ENCODE results near the gene BEAN1.

Gene BEAN1

GRCh38 chr16:66507731-66508239 is 80.7 kb downstream of the BEAN1 start:
- H3K4me1 ChIP-seq (ENCODE audit: control insufficient read depth, insufficient read depth, low read length, poor library complexity, severe bottlenecking): peaks cover 4% of the 10 kb centered on the region
- no peaks in the 10 kb centered on the region for H3K9me3 ChIP-seq (ENCODE audit: control insufficient read depth, low read length)
- no peak for DNase-seq
- no peaks in the 10 kb centered on the region for H3K27me3 ChIP-seq (replicated peaks; ENCODE audit: control insufficient read depth, insufficient read depth, low read length, poor library complexity, severe bottlenecking)
- no peak overlapping the region for H3K27ac ChIP-seq (ENCODE audit: insufficient read depth, low read length, poor library complexity, severe bottlenecking)
- H3K4me3 ChIP-seq (ENCODE audit: insufficient read depth, low read depth, low read length, poor library complexity, severe bottlenecking): no peak overlapping the region
- no peaks in the 10 kb centered on the region for H3K36me3 ChIP-seq (ENCODE audit: control insufficient read depth, insufficient read depth, low read length)

- H3K4me1 ChIP-seq (ENCODE audit: control insufficient read depth, insufficient read depth, low read length, poor library complexity, severe bottlenecking): peaks cover 4% of the 10 kb centered on the region
- H3K9me3 ChIP-seq (ENCODE audit: control insufficient read depth, low read length): no peaks in the 10 kb centered on the region
- DNase-seq: no peak
- no peaks in the 10 kb centered on the region for H3K36me3 ChIP-seq (ENCODE audit: control insufficient read depth, insufficient read depth, low read length)
- H3K4me3 ChIP-seq (ENCODE audit: insufficient read depth, low read depth, low read length, poor library complexity, severe bottlenecking): no peak overlapping the region
- H3K27me3 ChIP-seq (replicated peaks; ENCODE audit: control insufficient read depth, insufficient read depth, low read length, poor library complexity, severe bottlenecking): no peaks in the 10 kb centered on the region
- H3K27ac ChIP-seq (ENCODE audit: insufficient read depth, low read length, poor library complexity, severe bottlenecking): no peak overlapping the region
These were observed 81.3 kb downstream of the BEAN1 start for GRCh38 chr16:66508248-66508913.

GRCh38 chr16:66508914-66509496 is 81.9 kb downstream of the BEAN1 start:
- DNase-seq: no peak
- Histone ChIP-seq H3K4me3 (ENCODE audit: insufficient read depth, low read depth, low read length, poor library complexity, severe bottlenecking) (no peak overlapping the region), H3K4me1 (ENCODE audit: control insufficient read depth, insufficient read depth, low read length, poor library complexity, severe bottlenecking) (peaks cover 9% of the 10 kb centered on the region), H3K27me3 (replicated peaks; ENCODE audit: control insufficient read depth, insufficient read depth, low read length, poor library complexity, severe bottlenecking) (no peaks in the 10 kb centered on the region), H3K36me3 (ENCODE audit: control insufficient read depth, insufficient read depth, low read length) (no peaks in the 10 kb centered on the region), H3K9me3 (ENCODE audit: control insufficient read depth, low read length) (no peaks in the 10 kb centered on the region), H3K27ac (ENCODE audit: insufficient read depth, low read length, poor library complexity, severe bottlenecking) (no peak overlapping the region)

- Histone ChIP-seq H3K4me1 (ENCODE audit: control insufficient read depth, insufficient read depth, low read length, poor library complexity, severe bottlenecking) (peaks cover 9% of the 10 kb centered on the region), H3K27ac (ENCODE audit: insufficient read depth, low read length, poor library complexity, severe bottlenecking) (no peak overlapping the region), H3K27me3 (replicated peaks; ENCODE audit: control insufficient read depth, insufficient read depth, low read length, poor library complexity, severe bottlenecking) (no peaks in the 10 kb centered on the region), H3K9me3 (ENCODE audit: control insufficient read depth, low read length) (no peaks in the 10 kb centered on the region), H3K4me3 (ENCODE audit: insufficient read depth, low read depth, low read length, poor library complexity, severe bottlenecking) (no peak overlapping the region), H3K36me3 (ENCODE audit: control insufficient read depth, insufficient read depth, low read length) (no peaks in the 10 kb centered on the region)
- no peak for DNase-seq
These were observed 82.5 kb downstream of the BEAN1 start for GRCh38 chr16:66509576-66509975.

- H3K9me3 ChIP-seq (ENCODE audit: control insufficient read depth, low read length): no peaks in the 10 kb centered on the region
- DNase-seq: no peak
- peaks cover 12% of the 10 kb centered on the region for H3K4me1 ChIP-seq (ENCODE audit: control insufficient read depth, insufficient read depth, low read length, poor library complexity, severe bottlenecking)
These were observed 83.2 kb downstream of the BEAN1 start for GRCh38 chr16:66510298-66510697.

GRCh38 chr16:66510711-66511601 is 83.9 kb downstream of the BEAN1 start:
- peaks cover 18% of the 10 kb centered on the region for H3K4me1 ChIP-seq (ENCODE audit: control insufficient read depth, insufficient read depth, low read length, poor library complexity, severe bottlenecking)

More at GRCh38 chr16:66510298-66510697, 83.2 kb downstream of the BEAN1 start:
- H3K36me3 ChIP-seq (ENCODE audit: control insufficient read depth, insufficient read depth, low read length): no peaks in the 10 kb centered on the region
- no peak overlapping the region for H3K27ac ChIP-seq (ENCODE audit: insufficient read depth, low read length, poor library complexity, severe bottlenecking)
- H3K4me3 ChIP-seq (ENCODE audit: insufficient read depth, low read depth, low read length, poor library complexity, severe bottlenecking): no peak overlapping the region
- H3K27me3 ChIP-seq (replicated peaks; ENCODE audit: control insufficient read depth, insufficient read depth, low read length, poor library complexity, severe bottlenecking): no peaks in the 10 kb centered on the region

GRCh38 chr16:66511602-66512271 is 84.6 kb downstream of the BEAN1 start:
- Histone ChIP-seq H3K27me3 (replicated peaks; ENCODE audit: control insufficient read depth, insufficient read depth, low read length, poor library complexity, severe bottlenecking) (no peaks in the 10 kb centered on the region), H3K4me1 (ENCODE audit: control insufficient read depth, insufficient read depth, low read length, poor library complexity, severe bottlenecking) (peaks cover 26% of the 10 kb centered on the region)

More at GRCh38 chr16:66510711-66511601, 83.9 kb downstream of the BEAN1 start:
- Histone ChIP-seq H3K27ac (ENCODE audit: insufficient read depth, low read length, poor library complexity, severe bottlenecking) (no peak overlapping the region), H3K4me3 (ENCODE audit: insufficient read depth, low read depth, low read length, poor library complexity, severe bottlenecking) (no peak overlapping the region), H3K9me3 (ENCODE audit: control insufficient read depth, low read length) (no peaks in the 10 kb centered on the region), H3K27me3 (replicated peaks; ENCODE audit: control insufficient read depth, insufficient read depth, low read length, poor library complexity, severe bottlenecking) (no peaks in the 10 kb centered on the region), H3K36me3 (ENCODE audit: control insufficient read depth, insufficient read depth, low read length) (no peaks in the 10 kb centered on the region)
- DNase-seq: no peak

GRCh38 chr16:66512272-66513110 is 85.4 kb downstream of the BEAN1 start:
- H3K36me3 ChIP-seq (ENCODE audit: control insufficient read depth, insufficient read depth, low read length): no peaks in the 10 kb centered on the region
- no peaks in the 10 kb centered on the region for H3K9me3 ChIP-seq (ENCODE audit: control insufficient read depth, low read length)
- no peak overlapping the region for H3K27ac ChIP-seq (ENCODE audit: insufficient read depth, low read length, poor library complexity, severe bottlenecking)
- H3K4me3 ChIP-seq (ENCODE audit: insufficient read depth, low read depth, low read length, poor library complexity, severe bottlenecking): no peak overlapping the region
- H3K4me1 ChIP-seq (ENCODE audit: control insufficient read depth, insufficient read depth, low read length, poor library complexity, severe bottlenecking): peaks cover 34% of the 10 kb centered on the region
- no peak for DNase-seq
- no peaks in the 10 kb centered on the region for H3K27me3 ChIP-seq (replicated peaks; ENCODE audit: control insufficient read depth, insufficient read depth, low read length, poor library complexity, severe bottlenecking)

More at GRCh38 chr16:66511602-66512271, 84.6 kb downstream of the BEAN1 start:
- Histone ChIP-seq H3K36me3 (ENCODE audit: control insufficient read depth, insufficient read depth, low read length) (no peaks in the 10 kb centered on the region), H3K9me3 (ENCODE audit: control insufficient read depth, low read length) (no peaks in the 10 kb centered on the region), H3K27ac (ENCODE audit: insufficient read depth, low read length, poor library complexity, severe bottlenecking) (no peak overlapping the region), H3K4me3 (ENCODE audit: insufficient read depth, low read depth, low read length, poor library complexity, severe bottlenecking) (no peak overlapping the region)
- DNase-seq: no peak

- H3K4me3 ChIP-seq (ENCODE audit: insufficient read depth, low read depth, low read length, poor library complexity, severe bottlenecking): no peak overlapping the region
- H3K27ac ChIP-seq (ENCODE audit: insufficient read depth, low read length, poor library complexity, severe bottlenecking): no peak overlapping the region
- no peak for DNase-seq
- H3K27me3 ChIP-seq (replicated peaks; ENCODE audit: control insufficient read depth, insufficient read depth, low read length, poor library complexity, severe bottlenecking): no peaks in the 10 kb centered on the region
- no peaks in the 10 kb centered on the region for H3K36me3 ChIP-seq (ENCODE audit: control insufficient read depth, insufficient read depth, low read length)
- no peaks in the 10 kb centered on the region for H3K9me3 ChIP-seq (ENCODE audit: control insufficient read depth, low read length)
- peaks cover 36% of the 10 kb centered on the region for H3K4me1 ChIP-seq (ENCODE audit: control insufficient read depth, insufficient read depth, low read length, poor library complexity, severe bottlenecking)
These were observed 86.1 kb downstream of the BEAN1 start for GRCh38 chr16:66513111-66513723.
